Measurements from ENCODE around the gene RBPMS2.

DNA sequence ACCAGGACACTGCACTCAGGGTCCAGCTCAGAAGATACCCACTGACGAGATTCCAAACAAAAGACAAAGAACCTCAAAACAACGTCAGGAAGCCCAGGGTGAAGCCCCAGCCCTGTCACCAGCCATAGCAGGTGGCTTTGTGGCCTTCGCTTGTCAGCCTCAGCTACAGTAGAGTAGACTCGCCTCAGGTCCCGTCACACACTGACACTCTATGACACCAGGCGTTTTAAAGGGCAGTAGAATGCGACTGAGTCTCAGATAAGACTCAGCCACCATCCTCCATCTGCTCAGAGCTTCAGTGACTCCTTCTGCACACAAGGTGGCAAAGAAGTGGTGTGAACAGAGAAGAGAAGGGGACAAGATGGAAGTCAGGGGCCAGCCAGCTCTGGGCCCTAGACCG, 12.8 kb downstream of the RBPMS2 start:
- TF ChIP-seq, protein P1, sequence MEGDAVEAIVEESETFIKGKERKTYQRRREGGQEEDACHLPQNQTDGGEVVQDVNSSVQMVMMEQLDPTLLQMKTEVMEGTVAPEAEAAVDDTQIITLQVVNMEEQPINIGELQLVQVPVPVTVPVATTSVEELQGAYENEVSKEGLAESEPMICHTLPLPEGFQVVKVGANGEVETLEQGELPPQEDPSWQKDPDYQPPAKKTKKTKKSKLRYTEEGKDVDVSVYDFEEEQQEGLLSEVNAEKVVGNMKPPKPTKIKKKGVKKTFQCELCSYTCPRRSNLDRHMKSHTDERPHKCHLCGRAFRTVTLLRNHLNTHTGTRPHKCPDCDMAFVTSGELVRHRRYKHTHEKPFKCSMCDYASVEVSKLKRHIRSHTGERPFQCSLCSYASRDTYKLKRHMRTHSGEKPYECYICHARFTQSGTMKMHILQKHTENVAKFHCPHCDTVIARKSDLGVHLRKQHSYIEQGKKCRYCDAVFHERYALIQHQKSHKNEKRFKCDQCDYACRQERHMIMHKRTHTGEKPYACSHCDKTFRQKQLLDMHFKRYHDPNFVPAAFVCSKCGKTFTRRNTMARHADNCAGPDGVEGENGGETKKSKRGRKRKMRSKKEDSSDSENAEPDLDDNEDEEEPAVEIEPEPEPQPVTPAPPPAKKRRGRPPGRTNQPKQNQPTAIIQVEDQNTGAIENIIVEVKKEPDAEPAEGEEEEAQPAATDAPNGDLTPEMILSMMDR (optimal IDR thresholded peaks at IDR 0.05 in 1 of 3, IDR thresholded peaks at IDR 0.05 in 1 of 3, conservative IDR thresholded peaks at IDR 0.05 in 1 of 3; ENCODE audit: extremely low read depth in 1 of 3, insufficient read depth in 2 of 3, low read length in 3 of 3): no peak
- no peak for TF ChIP-seq EZH2 (IDR thresholded peaks at IDR 0.05; ENCODE audit: low read length)

All from keratinocyte (primary cell).